GM19463 (cell line): ENCODE measurements around the gene CIITA.

Source experiments
- ATAC-seq: cut with Tn5 transposase; IDR thresholded peaks from one replicate; pipeline ENCODE4 v1.9.1; 2021; ENCODE audit warnings: mild to moderate bottlenecking, moderate library complexity; ENCODE audit not compliant: unreplicated experiment

Gene CIITA

DNA sequence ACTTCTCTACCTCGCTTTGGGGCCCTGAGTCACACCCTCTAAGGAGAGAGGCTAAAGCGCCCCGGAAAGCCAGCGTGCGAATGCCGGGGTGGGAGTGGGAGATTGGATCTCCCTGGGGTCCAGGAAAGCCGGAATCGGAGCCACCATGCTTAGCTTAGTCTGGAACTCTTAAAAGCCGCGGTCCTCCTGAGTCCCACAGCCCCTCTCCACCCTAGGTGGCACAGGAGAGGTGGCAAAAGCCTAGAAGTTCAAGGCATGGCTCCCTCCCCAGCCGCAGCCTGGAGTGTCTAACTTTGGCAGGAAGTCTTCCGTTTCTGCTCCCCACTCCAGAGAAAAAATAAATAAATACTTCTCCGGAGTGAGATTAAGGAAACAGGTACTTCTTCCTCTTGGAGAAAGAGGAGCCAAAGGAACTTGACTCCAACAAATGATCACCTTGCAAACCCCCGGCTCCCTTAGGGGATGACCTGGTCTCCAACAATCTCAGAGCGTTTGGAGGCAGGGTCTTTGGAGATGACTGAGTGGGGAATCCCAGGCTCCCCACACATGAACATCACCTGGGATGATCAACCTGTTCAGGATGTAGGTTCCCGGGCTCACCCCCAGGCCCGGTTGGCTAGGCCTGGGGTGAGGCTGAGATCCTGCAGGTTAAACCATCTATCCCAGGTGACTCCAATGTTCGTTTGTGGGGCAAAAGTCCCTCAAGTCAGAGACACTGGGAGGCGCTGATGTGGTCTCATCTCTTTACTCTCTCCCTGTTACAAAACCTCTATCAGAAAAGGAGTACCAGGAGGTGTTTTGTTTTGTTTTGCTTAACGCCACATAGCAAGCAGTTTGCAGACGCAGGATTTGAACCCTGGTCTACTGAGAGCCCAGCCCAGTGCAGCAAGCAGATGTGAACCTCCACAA lies 2.9 kb downstream of the CIITA start:
- ATAC-seq = no peak

DNA sequence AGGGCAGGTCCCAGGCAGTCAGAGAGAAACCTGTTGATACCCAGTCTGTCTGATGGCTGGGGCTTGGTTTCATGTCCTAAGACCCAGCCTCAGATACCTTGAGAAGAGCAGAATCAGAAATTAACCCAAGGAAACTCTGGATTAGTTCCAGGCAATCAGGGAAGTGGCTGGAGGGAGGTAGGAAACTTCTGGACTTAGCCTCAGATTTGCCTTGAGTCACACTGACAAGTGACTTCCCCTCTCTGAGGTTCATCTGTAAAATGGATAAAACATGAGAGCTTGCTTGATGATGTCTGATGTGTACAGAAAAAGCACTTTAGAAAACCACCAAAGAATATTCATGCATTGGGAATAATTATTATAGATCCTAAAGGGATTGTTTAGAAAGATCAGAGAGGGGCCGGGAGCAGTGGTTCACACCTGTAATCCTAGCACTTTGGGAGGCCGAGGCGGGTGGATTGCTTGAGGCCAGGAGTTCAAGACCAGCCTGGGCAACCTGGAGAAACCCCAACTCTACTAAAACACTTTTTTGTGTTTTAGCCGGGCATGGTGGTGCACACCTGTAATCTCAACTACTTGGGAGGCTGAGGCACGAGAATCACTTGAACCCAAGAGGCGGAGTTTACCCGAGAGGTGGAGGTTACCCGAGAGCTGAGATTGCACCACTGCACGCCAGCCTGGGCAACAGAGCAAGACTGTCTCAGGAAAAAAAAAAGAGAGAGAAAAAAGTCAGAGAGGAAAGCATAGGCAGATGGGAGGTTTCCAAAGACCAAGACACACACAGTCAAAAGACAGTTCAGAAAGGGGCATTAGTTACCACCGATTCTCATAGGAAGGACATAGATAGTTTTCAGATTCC lies 3.8 kb downstream of the CIITA start:
- ATAC-seq = no peak

DNA sequence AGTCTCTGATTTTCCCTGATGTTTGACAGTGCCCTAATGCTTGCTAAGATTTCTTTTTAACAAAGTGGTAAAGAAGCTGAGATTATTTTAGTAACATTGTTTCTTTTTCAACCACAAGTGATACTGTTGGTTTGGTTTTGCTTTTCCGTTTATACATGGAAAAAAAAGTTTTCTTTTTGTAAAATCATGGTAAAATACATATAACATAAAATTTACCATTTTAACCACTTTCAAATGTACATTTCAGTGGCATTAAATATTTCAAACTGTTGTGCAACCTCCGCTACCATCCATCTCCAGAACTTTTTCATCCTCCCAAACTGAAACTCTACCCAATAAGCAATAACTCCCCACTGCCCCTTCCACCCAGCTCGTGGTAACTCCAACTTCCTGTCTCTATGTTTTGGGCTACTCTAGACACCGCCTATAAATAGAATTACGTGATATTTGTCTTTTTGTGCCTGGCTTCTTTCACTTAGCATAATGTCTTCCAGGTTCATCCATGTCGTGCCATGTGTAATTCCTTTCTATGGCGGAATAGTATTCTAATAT lies 4.6 kb downstream of the CIITA start:
- no peak for ATAC-seq

DNA sequence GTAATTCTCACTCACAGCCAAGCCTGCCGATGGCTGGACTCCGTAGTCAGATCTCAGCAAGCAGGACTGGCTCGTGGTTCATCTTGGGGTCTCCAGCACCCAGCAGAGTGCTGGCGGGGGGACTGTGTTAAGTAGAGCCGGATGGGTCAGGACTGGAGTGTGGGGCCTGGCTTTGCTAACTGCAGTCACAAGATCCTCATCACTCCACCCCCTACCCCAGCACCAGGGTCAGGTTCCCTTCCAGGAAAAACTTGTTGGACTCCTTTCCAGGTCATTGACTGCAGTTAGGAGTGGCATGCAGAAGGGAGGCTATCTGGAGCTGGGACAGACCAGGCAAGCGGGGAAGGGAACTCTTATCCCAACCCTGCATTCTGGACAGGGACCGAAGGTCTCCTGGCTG lies 6.0 kb downstream of the CIITA start:
- no peak for ATAC-seq

DNA sequence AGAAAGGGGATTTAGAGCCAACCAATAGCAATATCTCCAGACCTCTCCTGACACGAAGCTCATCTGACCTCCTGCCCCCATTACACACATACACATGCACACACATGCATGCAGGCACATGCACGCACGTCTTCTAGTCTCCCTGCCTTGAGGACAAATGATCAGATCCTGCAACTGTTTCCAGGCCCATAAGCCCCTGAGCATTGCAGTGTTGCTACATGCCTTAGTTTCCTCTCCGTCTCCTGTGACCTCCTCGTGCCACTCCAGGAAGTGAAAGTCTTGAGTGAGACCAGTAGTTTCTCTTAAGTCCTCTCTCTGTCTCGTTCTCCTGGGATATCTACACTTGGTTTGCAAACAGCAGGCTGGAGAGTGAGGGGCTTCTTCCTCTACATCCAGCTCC lies 8.2 kb downstream of the CIITA start:
- no peak for ATAC-seq

DNA sequence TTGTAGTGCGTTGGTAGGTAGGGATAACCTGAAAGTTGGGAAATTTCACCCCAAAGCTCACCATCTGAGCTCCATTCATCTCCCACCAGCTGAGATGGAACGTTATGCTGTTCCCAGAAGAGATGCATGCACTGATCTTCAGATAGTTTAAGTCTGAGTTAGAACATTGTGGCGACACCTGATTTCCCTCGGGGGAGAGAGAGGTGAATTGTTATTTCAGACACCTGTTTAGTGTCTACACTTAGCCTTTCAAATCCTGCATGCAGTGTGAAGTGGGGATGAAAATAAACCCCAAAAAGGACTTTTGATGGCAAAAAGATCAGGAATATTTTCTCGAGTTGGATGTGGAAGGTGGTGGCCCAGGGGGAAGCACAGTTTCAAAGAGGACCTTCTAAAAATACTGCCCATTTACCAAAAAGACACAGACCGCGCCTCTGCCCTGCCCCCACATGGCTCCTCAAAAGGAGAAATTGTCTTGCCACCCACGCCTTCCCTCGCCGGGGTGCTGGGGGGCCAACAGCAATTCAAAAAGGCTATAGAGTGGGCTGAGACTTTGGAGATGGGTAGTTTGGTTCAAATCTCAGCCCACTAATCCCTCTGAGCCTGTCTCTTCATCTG lies 11.4 kb downstream of the CIITA start:
- ATAC-seq = no peak

DNA sequence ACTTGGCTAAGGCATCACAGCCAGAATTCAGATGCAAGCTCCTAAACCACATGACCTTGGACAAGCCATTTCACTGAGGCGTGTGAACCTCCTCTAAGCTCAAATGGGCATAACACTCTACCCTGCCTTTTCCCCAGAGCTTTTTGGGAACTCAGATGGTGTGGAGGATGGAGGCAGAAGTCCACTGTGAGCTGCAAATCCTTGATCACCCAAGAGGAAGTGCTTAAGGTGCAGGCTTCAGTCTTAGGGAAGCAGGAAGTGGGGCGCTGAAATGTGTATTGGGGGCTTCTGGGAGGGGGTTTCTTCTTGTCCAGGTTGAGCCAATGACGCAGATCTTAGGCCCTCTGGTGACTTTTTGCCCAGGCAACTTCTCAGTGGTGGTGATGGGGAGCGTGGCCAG lies 12.9 kb downstream of the CIITA start:
- no peak for ATAC-seq

DNA sequence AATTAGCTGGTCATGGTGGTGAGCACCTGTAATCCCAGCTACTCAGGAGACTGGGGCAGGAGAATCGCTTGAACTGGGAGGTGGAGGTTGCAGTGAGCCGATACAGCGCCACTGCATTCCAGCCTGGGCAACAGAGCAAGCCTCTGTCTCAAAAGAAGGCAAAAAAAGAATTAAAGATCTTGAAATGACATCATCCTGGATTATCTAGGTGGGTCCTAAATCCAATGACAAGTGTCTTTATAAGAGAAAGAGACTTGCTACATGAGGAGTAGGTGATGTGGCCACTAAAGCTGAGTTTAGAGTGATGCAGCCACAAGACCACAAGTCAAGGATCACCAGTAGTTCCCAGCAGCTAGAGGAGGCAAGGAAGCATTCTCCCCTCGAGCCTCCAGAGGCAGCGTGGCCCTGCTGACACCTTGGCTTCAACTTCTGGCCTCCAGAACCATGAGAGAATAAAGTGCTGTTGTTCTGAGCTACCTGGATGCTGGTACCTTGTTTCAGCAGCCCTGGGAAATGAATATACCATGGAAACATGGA lies 15.8 kb downstream of the CIITA start:
- ATAC-seq = no peak

DNA sequence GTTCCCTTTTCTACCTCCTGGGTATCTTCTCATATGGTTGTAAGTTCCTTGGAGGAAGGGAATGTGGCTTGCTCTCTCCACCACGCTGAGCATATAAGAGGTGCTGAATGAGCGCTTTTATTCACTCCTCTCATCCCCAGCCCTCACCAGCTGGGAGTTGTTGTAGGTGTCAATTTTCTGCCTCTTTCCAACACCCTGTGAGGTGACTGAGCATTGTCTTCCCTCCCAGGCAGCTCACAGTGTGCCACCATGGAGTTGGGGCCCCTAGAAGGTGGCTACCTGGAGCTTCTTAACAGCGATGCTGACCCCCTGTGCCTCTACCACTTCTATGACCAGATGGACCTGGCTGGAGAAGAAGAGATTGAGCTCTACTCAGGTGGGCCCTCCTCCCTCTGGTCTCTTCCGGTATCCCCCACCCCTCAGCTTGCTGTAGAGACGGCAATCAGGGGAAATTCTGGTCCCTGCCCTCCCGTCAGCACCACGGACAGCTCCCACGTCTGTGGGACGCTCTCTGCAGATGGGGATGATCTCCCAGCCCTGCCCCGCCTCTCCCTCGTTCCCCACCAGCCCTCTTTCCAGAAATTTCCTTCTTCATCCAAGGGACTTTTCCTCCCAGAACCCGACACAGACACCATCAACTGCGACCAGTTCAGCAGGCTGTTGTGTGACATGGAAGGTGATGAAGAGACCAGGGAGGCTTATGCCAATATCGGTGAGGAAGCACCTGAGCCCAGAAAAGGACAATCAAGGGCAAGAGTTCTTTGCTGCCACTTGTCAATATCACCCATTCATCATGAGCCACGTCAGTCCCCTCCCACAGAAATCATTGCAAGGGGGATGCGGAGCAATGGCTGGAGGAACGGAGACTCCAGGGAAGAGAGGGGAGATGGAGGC lies 18.3 kb downstream of the CIITA start:
- no peak for ATAC-seq

DNA sequence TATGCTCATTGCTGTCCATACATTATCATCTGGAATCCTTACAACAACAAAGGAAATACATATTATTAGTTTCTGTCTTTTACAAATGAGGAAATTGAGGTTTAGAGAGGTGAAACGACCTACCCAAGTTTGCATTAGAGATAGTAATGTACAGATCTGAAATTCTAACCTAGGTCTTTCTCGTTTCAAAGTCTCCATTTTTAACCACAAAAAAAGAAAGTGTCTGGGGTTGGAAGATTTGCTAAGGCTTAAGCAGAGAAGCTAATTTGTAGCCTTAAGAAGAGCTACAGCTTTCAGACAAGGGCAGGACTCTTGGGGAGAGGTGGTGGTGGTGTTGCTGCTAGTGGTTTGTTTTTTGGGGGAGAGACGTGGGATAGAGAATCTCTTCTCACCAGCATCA lies 19.2 kb downstream of the CIITA start:
- ATAC-seq = no peak

DNA sequence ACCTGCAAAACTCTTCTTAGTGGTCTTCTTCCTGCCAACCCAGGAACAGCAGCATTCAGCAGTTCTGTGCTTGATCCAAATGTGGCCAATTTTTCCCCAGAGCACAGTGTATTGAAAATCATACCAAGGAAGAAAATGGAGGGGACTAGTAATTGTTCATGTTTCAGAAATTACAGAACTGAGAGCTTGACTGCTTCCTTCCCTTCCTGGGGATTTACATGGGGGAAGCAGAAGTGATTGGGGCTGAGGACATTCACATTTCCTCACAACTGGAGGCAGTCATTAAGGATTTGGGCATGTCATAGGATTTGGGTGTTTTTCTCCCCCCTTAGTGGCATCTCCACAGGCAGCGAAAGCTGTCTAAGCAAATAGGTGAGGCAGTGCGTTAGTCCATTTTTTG lies 19.7 kb downstream of the CIITA start:
- no peak for ATAC-seq

DNA sequence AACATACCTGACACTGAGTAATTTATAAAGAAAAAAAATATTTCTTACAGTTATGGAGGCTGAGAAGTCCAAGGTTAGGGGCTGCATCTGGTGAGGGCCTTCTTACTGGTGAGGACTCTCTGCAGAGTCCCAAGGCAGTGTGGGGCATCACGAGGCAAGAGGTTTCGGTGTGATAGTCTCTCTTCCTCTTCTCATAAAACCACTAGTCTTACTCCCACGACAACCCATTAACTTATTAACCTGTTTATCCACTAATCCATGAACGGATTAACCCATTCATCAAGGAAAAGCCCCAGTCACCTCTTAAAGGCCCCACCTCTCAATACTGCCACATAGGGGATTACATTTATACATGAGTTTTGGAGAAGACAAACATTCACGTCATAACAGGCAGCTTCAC lies 20.1 kb downstream of the CIITA start:
- peak; percentile 81 for ATAC-seq

DNA sequence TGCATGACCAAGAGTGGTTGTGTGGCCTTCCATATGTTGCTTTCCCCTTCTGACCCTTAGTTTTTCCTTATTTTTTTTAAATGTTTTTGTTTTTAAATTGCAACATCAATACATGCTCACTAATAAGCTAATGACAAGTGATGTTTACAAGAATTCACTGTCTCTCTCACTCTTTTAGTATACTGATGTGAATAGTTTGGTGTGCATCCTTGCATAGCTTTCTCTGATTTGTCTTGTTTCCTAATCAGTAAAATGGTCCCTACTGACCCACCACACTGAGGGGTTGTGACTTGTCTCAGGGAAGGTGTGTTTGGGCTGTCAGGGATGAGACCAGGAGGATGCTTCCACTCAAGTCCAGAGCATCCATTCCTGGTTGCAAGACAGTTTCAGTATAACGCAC lies 26.0 kb downstream of the CIITA start:
- ATAC-seq = no peak

DNA sequence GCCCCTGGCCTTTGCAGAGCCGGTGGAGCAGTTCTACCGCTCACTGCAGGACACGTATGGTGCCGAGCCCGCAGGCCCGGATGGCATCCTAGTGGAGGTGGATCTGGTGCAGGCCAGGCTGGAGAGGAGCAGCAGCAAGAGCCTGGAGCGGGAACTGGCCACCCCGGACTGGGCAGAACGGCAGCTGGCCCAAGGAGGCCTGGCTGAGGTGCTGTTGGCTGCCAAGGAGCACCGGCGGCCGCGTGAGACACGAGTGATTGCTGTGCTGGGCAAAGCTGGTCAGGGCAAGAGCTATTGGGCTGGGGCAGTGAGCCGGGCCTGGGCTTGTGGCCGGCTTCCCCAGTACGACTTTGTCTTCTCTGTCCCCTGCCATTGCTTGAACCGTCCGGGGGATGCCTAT lies 29.5 kb downstream of the CIITA start:
- no peak for ATAC-seq

DNA sequence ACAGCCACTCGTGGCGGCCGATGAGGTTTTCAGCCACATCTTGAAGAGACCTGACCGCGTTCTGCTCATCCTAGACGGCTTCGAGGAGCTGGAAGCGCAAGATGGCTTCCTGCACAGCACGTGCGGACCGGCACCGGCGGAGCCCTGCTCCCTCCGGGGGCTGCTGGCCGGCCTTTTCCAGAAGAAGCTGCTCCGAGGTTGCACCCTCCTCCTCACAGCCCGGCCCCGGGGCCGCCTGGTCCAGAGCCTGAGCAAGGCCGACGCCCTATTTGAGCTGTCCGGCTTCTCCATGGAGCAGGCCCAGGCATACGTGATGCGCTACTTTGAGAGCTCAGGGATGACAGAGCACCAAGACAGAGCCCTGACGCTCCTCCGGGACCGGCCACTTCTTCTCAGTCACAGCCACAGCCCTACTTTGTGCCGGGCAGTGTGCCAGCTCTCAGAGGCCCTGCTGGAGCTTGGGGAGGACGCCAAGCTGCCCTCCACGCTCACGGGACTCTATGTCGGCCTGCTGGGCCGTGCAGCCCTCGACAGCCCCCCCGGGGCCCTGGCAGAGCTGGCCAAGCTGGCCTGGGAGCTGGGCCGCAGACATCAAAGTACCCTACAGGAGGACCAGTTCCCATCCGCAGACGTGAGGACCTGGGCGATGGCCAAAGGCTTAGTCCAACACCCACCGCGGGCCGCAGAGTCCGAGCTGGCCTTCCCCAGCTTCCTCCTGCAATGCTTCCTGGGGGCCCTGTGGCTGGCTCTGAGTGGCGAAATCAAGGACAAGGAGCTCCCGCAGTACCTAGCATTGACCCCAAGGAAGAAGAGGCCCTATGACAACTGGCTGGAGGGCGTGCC lies 30.1 kb downstream of the CIITA start:
- ATAC-seq = no peak

DNA sequence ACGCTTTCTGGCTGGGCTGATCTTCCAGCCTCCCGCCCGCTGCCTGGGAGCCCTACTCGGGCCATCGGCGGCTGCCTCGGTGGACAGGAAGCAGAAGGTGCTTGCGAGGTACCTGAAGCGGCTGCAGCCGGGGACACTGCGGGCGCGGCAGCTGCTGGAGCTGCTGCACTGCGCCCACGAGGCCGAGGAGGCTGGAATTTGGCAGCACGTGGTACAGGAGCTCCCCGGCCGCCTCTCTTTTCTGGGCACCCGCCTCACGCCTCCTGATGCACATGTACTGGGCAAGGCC lies 30.7 kb downstream of the CIITA start:
- ATAC-seq = no peak

DNA sequence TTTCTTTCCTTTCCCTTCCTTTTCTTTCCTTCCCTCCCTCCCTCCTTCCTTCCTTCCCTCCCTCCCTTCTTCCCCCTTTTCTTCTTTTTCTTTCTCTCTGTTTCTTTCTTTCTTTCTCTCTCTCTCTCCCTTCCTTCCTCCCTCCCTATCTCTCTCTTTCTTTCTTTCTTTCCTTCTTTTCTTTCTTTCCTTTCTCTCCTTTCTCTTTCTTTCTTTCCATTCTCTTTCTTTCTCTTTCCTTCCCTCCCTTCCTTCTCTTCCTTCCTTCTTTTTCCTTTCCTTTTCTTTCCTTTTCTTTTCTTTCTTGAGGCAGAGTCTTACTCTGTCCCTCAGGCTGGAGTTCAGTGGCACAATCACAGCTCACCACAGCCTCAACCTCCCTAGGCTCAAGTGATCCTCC lies 34.3 kb downstream of the CIITA start:
- ATAC-seq = no peak

DNA sequence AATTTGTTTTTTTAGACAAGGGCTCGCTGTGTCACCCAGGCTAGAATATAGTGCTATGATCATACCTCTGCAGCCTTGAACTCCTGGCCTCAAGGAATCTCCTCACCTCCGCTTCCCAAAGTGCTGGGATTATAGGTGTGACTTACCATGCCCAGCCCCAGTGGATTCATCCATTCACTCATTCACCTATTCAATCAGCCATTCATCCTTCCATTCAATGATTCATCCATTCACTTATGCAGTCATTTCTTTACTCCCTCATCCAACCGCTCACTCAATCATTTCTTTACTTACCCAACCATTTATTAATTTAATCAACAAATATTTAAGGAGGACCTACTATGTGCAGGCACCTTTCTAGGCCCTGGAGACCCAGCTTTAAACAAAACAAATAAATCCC lies 39.5 kb downstream of the CIITA start:
- ATAC-seq = no peak

DNA sequence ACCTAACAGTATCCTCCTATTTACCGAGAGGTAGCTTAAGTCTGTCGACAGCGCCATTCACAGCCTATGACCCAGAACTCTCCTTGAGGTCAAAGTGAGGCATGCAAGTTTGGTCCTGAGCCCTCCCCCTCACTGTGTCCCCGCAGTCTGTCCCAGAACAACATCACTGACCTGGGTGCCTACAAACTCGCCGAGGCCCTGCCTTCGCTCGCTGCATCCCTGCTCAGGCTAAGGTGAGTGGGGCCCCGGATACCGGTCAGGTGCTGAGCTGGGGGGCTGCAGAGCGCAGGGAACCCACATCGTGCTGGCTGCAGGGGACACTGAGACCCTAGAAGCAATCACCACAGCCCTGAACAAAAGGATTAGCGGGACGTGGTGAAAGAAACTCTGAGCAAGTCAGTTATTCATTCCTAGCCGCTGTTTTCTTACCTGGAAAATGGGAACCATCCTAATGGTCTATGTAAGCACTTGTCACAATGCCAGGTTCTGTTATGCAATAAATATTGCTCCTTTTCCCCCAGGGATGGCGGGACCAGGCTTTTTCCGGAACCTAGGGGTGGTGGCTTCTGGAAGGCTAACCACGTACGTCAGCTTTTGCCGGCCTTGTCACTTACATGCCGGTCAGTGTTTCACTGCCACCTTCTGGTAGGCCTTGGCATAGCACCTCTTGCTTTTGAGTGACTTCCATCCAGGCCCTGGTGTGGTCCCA lies 41.4 kb downstream of the CIITA start:
- ATAC-seq = no peak
